Right lung (tissue), 5 donors: ENCODE measurements around the gene KCND2. TPM values are rescaled to one million over a fixed set of nuclear protein-coding genes. Genes with fewer than 3 reads are reported as not detected.

Experiments used
- DNase-seq, 2 donors: peaks; one replicate each; pipeline ENCODE4 v3.0.0-alpha.2; 2013
- polyA plus RNA-seq, 5 donors: library from polyadenylated mRNA; unstranded; fragments of 120-200 nt; gene quantifications; one replicate each; pipeline versions ENCODE4 v1.2.1 to v1.2.3, GENCODE V29; 2013; ENCODE audit warnings: inconsistent platforms in 1 of 5, low replicate concordance in 1 of 5; ENCODE audit not compliant: insufficient read length in 5 of 5, insufficient read depth in 1 of 5

KCND2 gene
- polyA plus RNA-seq, 5 donors, result 0.38 to 1.3 (median 0.65) TPM

- DNase-seq, result no peak
Measured at GRCh38 chr7:120703585-120704240, 430.7 kb downstream of the KCND2 start.

GRCh38 chr7:120709252-120709971, 436.4 kb downstream of the KCND2 start:
- no peak for DNase-seq

- DNase-seq, result no peak
Measured at GRCh38 chr7:120709972-120710320, 437.0 kb downstream of the KCND2 start.

DNA sequence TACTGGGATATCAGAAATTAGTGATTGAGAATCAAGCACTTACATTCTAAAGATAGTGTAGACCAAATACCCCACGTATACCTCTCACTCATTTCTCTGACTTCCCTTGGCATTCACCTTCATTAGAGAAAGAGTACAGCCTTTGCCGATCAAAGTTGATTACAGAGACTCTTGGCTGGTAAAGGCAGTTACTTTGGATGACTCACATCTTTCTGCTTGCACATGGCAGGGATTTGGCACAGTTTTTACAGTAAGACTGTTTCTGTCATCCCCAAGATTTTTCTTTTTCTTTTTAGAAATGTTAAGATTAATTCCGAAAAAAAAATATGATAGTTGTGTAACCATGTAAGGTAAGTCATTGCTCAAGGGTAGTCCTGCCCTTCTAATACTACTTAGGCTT, 442.0 kb downstream of the KCND2 start:
- DNase-seq, result no peak

GRCh38 chr7:120716307-120716706, 443.3 kb downstream of the KCND2 start:
- DNase-seq, result no peak

DNA sequence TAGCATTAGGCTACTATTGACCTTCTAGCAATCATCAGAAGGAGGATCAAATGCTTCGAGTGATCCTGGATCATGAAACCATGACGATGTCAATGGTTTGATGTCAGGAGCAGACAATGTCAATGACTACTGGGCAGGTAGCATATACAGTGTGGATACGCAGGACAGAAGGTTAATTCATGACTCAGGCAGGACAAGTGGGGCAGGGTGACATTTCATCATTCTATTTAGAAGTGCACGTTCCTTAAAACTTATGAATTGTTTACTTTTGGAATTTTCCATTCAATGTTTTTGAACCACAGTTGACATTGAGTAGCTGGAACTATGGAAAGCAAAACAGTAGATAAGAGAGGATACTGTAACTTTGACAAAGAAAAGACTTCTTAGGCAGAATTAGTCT, 444.2 kb downstream of the KCND2 start:
- no peak for DNase-seq

DNA sequence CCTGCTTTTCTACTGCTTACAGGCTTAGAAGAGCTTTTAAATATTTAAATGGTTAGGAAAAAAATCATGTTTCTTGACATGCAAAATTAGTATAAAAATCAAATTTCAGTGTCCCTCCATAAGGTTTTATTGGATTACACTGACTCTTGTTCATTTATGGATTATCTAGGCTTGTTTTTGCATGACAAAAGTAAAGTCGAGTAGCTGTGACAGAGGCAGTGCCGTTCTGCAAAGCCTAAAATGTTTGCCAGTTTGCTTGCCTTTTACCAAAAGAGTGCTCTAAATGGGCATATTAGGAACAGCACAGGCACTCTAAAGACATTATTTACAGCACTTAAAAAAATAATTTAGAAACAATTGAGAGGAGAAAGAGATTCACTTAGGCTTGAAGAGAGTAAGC, 445.4 kb downstream of the KCND2 start:
- DNase-seq, result no peak

- no peak for DNase-seq
Measured at GRCh38 chr7:120720317-120720716, 447.3 kb downstream of the KCND2 start.

DNA sequence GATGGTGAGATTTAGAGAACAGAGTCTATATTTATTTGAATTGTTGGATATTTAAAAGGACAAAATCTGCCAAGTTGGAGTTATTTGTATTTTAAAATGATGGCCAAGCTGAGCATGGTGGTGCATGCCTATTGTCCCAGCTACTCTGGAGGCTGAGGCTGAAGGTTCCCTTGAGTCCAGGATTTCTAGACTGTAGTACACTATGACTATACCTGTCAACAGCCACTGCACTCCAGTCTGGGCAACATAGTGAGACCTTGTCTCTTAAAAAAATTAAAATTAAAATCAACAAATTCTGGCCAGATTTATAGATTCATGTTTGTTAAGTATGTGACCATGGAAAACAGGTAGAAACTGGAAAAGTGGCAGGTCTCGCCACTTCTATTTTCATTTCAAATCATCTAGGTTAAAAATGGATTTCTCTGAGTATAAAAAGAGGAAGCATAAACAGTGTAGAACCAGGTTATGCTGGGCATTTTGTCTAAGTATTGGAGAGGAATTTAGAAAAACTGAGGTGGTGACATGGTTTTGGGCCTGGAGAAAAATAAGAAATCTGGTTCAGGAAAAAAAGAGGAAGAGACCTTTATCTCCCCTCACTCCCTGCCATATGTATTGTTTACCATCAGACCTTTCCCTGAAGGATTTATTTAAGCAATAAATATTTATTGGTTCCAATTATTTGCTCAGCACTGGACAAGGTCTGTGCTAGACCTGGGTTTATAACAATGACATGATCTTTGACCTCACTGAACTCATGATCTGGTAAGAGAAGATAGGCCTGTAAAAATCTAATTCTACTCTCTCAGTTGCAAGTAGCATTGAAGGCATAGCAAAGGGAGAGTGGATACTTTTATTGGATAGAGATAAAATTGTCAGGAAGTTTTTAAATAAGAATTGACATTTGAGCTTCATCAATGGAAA, 450.8 kb downstream of the KCND2 start:
- no peak for DNase-seq

GRCh38 chr7:120724448-120724847, 451.5 kb downstream of the KCND2 start:
- DNase-seq, result no peak

DNA sequence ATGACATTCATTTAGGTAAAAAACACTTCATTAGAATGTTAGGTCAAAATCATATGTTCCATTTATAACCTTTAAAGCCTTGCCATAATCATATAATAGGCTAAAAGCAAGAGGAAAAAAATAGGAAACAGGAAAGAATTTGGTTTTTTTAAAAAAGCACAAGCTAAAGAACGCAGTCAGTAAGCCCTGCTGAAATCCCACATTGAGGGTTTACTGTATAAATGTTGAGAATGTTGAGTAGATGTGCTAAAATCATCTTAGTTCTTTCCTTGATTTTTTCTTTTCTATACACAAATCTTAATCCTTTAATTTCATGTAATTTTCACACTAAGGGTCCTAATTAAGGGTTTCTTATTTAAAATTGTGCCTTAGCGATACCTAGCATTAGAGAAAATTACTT, 452.0 kb downstream of the KCND2 start:
- DNase-seq, result no peak

GRCh38 chr7:120725376-120726039, 452.5 kb downstream of the KCND2 start:
- DNase-seq, result peak in 1 of 2 donors; percentile 17

DNA sequence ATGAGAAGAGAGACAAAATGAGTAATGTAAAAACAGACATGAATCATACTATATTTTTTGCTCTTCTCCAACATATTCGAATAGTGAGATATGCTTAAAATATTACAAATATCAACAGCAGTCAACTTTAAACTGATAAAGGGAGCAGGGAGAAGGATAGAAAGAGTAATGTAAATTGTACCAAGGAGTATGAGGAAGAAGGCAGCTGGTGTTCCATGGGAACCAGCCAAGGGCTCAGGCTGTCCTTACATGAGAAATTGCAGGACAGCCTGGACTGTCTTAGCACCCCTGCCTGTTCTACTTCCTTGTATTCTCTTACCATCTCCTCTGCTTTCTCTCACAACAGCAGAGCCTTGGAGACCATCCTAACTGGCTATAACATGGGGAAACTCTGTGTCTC, 456.3 kb downstream of the KCND2 start:
- DNase-seq, result no peak

DNA sequence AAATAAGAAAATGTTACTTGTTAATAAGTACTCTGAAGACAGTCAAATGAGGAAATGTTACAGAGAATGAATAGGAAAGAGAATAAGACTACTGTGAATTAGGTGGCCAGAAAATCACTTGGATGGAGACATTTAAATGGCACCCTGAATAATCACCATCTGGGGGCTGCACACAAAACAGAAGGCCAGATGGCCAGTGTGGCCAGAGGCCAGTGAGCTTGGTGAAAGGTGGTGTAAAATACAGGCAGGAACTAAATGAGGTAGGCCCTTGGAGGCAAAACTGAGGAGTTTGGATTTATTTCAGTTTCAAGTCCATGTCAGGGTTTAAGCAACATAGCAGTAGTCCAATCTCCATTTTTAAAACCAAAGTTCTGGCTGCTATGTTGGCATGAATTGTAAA, 458.3 kb downstream of the KCND2 start:
- no peak for DNase-seq

- no peak for DNase-seq
Measured at GRCh38 chr7:120732256-120732655, 459.3 kb downstream of the KCND2 start.

- DNase-seq, result no peak
Measured at GRCh38 chr7:120733143-120733542, 460.2 kb downstream of the KCND2 start.

- DNase-seq, result no peak
Measured at GRCh38 chr7:120733835-120734234, 460.9 kb downstream of the KCND2 start.

DNA sequence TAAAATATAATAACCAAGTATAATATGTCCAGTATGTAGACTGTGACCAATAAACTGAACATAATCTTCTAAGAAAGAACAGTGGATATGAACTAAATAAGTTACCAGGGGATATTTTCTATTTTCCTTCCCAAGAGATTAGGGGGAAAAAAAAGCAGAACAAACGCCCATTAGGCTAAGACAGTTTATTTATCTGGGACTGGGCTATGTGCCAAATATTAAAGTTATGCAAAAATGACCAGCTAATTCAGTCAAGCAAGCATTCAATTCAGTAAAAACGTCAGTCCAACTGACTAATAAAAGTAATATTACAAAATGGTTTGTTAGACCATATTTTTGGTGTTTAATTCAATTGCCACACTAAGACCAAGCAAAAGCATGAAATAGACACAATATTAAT, 462.8 kb downstream of the KCND2 start:
- DNase-seq, result peak; percentile 19 to 26

- no peak for DNase-seq
Measured at GRCh38 chr7:120738816-120739215, 465.8 kb downstream of the KCND2 start.

GRCh38 chr7:120740348-120740747, 467.4 kb downstream of the KCND2 start:
- peak; percentile 14 to 32 for DNase-seq

DNA sequence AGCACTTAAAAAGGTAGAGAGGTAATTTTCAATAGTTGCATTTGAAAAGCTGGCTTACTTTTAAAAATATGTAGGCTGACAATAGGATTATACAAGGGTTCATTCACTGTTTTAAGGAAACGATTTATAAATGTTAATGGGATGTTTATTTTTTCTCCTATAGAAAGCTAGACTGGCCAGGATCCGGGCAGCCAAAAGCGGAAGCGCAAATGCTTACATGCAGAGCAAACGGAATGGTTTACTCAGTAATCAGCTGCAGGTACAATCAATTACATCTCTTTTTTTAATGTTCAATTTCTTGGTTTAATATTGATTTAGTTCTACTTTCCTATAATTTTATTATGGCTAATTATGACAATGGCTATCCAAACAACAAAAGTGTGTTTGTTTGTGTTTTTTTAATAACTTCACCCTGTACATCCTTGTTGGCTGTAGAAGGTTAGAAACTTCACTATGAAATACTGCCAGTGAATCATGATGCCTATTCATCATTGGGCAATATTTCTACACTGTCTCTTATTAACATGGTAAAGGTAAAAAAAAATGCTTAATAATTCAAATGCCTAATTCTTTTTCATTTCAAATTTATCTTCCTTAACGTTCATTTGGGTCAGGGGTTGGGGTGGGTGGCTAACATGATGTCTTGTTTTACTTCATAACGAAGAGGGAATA, 468.5 kb downstream of the KCND2 start:
- no peak for DNase-seq

DNA sequence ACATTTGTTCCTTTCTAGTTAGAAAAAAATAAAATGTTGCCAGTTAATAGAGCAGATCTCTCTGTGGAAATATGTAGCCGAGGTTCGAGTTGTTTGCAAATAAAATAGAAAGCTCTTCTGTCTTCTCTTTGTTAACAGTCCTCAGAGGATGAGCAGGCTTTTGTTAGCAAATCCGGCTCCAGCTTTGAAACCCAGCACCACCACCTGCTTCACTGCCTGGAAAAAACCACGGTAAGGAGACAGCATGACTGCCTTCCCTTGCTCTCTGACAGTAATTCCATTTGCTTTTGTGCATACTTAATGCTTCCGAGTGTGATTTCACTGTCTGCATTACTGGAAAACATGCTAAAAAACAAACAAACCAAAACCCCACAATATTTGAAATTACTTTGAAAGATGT, 469.4 kb downstream of the KCND2 start:
- DNase-seq, result no peak
